Caco-2 (cell line): ENCODE data around the gene PBX1. TPM values are rescaled to one million over a fixed set of nuclear protein-coding genes. Genes with fewer than 3 reads are reported as not detected.

Source experiments
- BruUV-seq: library from RNA; stranded (reverse); fragments of 400-500 nt; replicated peaks from 2 replicates; lab custom pipeline; 2021; lab: Mats Ljungman, UMichigan
- CTCF ChIA-PET: fragments of 300-600 bp; sonication (Branson Sonifier 250); formaldehyde crosslinking; loops from one replicate; lab custom pipeline; 2022; ENCODE audit warnings: antibody characterized with exemption; lab: Charles Lee
- POLR2A ChIA-PET: fragments of 300-600 bp; sonication (Branson Sonifier 250); formaldehyde crosslinking; loops from one replicate; lab custom pipeline; 2022; ENCODE audit warnings: antibody characterized with exemption; lab: Charles Lee
- DNase-seq, 2 experiments: peaks; one replicate each; pipeline versions ENCODE4 v3.0.0 to v3.0.0-alpha.2; 2020 to 2022
- H3K27me3 ChIP-seq: replicated peaks from 2 replicates; pipeline ENCODE4 v1.6.0; 2011; ENCODE audit warnings: low read length; ENCODE audit not compliant: control insufficient read depth, insufficient read depth
- H3K36me3 ChIP-seq: 2 replicates; pipeline ENCODE4 v1.5.1; 2011; ENCODE audit warnings: low read length; ENCODE audit not compliant: control insufficient read depth, insufficient read depth
- H3K4me1 ChIP-seq: fragments of 250-450 bp; sonication (Bioruptor Pico); 2 replicates; pipeline ENCODE4 v1.5.1; 2020; ENCODE audit warnings: mild to moderate bottlenecking
- H3K4me3 ChIP-seq: 2 replicates; pipeline ENCODE4 v1.5.1; 2011; ENCODE audit warnings: low read depth, mild to moderate bottlenecking, control low read depth, low read length
- H3K9me3 ChIP-seq: fragments of 250-450 bp; sonication (Bioruptor Pico); 2 replicates; pipeline ENCODE4 v1.5.1; 2020; ENCODE audit warnings: mild to moderate bottlenecking, moderate library complexity
- H3K27ac Mint-ChIP-seq: one replicate; pipeline ENCODE4 v1.8.0; 2022; ENCODE audit warnings: mixed read lengths; ENCODE audit not compliant: unreplicated experiment
- H3K27me3 Mint-ChIP-seq: one replicate; pipeline ENCODE4 v1.8.0; 2022; ENCODE audit warnings: mixed read lengths; ENCODE audit not compliant: insufficient read depth, unreplicated experiment
- H3K36me3 Mint-ChIP-seq: one replicate; pipeline ENCODE4 v1.8.0; 2022; ENCODE audit warnings: mild to moderate bottlenecking, mixed read lengths; ENCODE audit not compliant: insufficient read depth, unreplicated experiment
- H3K4me1 Mint-ChIP-seq: one replicate; pipeline ENCODE4 v1.8.0; 2022; ENCODE audit warnings: low read depth, mixed read lengths; ENCODE audit not compliant: unreplicated experiment
- H3K4me3 Mint-ChIP-seq: one replicate; pipeline ENCODE4 v1.8.0; 2022; ENCODE audit warnings: mild to moderate bottlenecking, moderate library complexity, mixed read lengths; ENCODE audit not compliant: unreplicated experiment
- H3K9me3 Mint-ChIP-seq: one replicate; pipeline ENCODE4 v1.8.0; 2022; ENCODE audit warnings: mixed read lengths; ENCODE audit not compliant: unreplicated experiment
- intact Hi-C: fragments of 100-400 bp; cut with micrococcal nuclease; formaldehyde crosslinking; loops from one replicate; pipeline ENCODE4 v1.10.0; 2022; ENCODE audit not compliant: unreplicated experiment
- total RNA-seq: library from RNA; stranded (reverse); gene quantifications from 2 replicates; pipeline ENCODE4 v1.2.3, GENCODE V29; 2022
- TF ChIP-seq, protein P1 (sequence below), 2 experiments: fragments of 200-600 bp in 1 of 2; IDR thresholded peaks; 1 replicate in 1 of 2; 2 replicates in 1 of 2; pipeline versions ENCODE4 v1.5.1 to v1.8.0; 2011 to 2022; ENCODE audit warnings: antibody characterized with exemption in 1 of 2, control low read depth in 1 of 2, inconsistent platforms in 1 of 2, low read depth in 1 of 2, low read length in 1 of 2, mild to moderate bottlenecking in 1 of 2, moderate library complexity in 1 of 2; ENCODE audit not compliant: insufficient read depth in 1 of 2, severe bottlenecking in 1 of 2, unreplicated experiment in 1 of 2

The PBX1 gene
- total RNA-seq, 1 experiment from 2014 or later: 103 TPM

DNA sequence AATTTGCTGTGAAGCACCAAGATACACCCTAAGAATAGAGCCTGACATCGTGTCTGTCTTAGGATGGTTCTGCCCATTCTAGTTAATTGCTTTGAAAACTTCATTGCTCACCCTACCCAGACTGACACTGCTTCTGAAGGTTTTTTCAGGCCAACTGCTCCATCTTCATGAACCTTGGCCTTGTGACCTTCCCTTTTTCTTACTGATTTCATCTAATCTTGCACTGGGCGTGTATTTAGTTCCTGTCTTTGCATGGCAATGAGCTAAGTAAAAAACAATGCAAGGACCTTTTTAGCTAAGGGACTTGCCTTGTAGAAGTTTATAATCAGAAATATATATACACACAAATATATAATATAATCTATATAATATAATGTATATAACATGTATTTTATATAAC lies 108.0 kb downstream of the PBX1 start:
- POLR2A ChIA-PET: no interaction called here
- peaks cover 42% of the 10 kb centered on the region for H3K4me1 Mint-ChIP-seq

DNA sequence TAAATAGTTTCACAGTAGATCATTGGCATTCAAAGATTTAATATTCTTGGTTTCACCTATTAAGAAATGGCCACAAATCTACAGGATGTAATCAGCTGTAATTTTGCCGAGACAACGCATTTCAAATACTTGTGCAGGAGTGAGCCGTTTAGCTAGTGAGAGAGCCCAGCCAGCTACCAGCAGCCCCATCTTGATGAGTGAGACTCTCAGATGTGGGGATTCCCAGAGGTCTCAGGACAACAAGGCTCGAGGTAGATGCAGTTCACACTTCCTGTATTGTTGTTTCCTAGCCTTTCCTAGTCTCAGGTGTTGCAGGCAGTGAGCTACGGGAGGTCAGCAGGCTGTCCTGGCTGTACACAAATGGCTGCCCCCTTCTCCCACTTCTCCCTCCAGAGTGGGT lies 108.6 kb downstream of the PBX1 start:
- H3K27me3 Mint-ChIP-seq: no peaks in the 10 kb centered on the region
- Histone ChIP-seq H3K4me3 (no peak overlapping the region), H3K9me3 (peaks cover 13% of the 10 kb centered on the region), H3K36me3 (no peaks in the 10 kb centered on the region), H3K27me3 (no peaks in the 10 kb centered on the region), H3K4me1 (peaks cover 64% of the 10 kb centered on the region)
- H3K4me3 Mint-ChIP-seq: no peak overlapping the region
- peaks cover 28% of the 10 kb centered on the region for H3K36me3 Mint-ChIP-seq
- intact Hi-C loops: no loop called here
- H3K4me1 Mint-ChIP-seq: peaks cover 46% of the 10 kb centered on the region
- no TSS peak for BruUV-seq
- H3K27ac Mint-ChIP-seq: no peak overlapping the region
- DNase-seq: no peak
- ChIA-PET CTCF (no interaction called here), POLR2A (no interaction called here)
- TF ChIP-seq, protein P1, sequence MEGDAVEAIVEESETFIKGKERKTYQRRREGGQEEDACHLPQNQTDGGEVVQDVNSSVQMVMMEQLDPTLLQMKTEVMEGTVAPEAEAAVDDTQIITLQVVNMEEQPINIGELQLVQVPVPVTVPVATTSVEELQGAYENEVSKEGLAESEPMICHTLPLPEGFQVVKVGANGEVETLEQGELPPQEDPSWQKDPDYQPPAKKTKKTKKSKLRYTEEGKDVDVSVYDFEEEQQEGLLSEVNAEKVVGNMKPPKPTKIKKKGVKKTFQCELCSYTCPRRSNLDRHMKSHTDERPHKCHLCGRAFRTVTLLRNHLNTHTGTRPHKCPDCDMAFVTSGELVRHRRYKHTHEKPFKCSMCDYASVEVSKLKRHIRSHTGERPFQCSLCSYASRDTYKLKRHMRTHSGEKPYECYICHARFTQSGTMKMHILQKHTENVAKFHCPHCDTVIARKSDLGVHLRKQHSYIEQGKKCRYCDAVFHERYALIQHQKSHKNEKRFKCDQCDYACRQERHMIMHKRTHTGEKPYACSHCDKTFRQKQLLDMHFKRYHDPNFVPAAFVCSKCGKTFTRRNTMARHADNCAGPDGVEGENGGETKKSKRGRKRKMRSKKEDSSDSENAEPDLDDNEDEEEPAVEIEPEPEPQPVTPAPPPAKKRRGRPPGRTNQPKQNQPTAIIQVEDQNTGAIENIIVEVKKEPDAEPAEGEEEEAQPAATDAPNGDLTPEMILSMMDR (IDR thresholded peaks at IDR 0.05; ENCODE audit: insufficient read depth in 1 of 2, low read depth in 1 of 2, low read length in 1 of 2, severe bottlenecking in 1 of 2, unreplicated experiment in 1 of 2): no peak
- peaks cover 20% of the 10 kb centered on the region for H3K9me3 Mint-ChIP-seq

More for the DNA sequence above, 108.0 kb downstream of the PBX1 start:
- Histone ChIP-seq H3K27me3 (no peaks in the 10 kb centered on the region), H3K9me3 (peaks cover 13% of the 10 kb centered on the region), H3K4me3 (no peak overlapping the region), H3K4me1 (peaks cover 64% of the 10 kb centered on the region), H3K36me3 (no peaks in the 10 kb centered on the region)
- intact Hi-C loops: no loop called here
- Mint-ChIP-seq H3K27ac (no peak overlapping the region), H3K36me3 (peaks cover 27% of the 10 kb centered on the region), H3K27me3 (no peaks in the 10 kb centered on the region), H3K4me3 (no peak overlapping the region), H3K9me3 (peaks cover 20% of the 10 kb centered on the region)
- no TSS peak for BruUV-seq
- TF ChIP-seq, protein P1 (IDR thresholded peaks at IDR 0.05; ENCODE audit: insufficient read depth in 1 of 2, low read depth in 1 of 2, low read length in 1 of 2, severe bottlenecking in 1 of 2, unreplicated experiment in 1 of 2): no peak
- CTCF ChIA-PET: no interaction called here
- no peak for DNase-seq

DNA sequence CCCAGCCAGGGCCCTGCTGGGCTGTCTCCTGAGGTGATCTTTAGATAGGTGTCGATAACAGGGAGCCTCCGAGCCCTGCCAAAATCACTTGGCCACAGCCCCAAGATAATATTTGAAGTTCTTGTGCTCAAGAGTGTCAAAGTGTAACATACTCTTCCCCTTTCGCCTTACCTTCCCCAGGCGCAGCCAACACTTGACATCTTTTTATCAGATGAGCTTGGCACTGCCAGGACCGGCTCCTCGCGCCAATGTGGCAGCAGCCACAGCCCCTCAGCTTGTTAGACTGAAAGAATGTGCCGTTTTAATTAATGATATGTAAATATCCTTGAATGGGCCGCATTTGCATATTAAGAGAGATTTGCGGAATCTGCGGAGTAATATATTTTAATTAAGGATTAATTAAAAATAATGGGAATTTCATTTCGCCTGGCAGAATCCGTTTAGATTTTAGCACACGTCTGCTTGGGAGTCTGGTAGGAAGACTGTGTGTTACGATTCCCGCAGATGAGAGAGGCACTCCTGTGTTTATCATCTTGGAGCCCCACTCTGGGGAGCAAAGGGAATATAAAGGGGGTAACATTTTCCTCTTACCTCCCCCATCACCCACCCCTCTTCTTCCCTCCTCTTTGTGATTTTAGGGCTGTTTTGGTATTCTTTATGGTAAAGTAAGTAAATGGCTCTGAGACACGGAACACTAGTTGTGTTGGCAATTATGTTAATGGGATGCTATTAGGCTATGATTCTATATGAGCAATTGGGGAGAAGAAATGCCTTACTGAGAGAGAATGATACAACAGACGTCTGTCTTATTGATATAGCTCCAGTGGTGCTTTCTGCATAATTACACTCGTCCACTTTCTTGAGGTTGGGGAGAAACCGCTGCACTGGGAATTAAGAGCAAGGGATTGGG lies 109.8 kb downstream of the PBX1 start:
- H3K36me3 Mint-ChIP-seq: peaks cover 25% of the 10 kb centered on the region
- POLR2A ChIA-PET: no interaction called here
- H3K4me1 Mint-ChIP-seq: peaks cover 42% of the 10 kb centered on the region
- Histone ChIP-seq H3K36me3 (no peaks in the 10 kb centered on the region), H3K4me3 (no peak overlapping the region), H3K9me3 (peaks cover 13% of the 10 kb centered on the region), H3K4me1 (peaks cover 68% of the 10 kb centered on the region), H3K27me3 (no peaks in the 10 kb centered on the region)
- intact Hi-C loops: no loop called here
- H3K27me3 Mint-ChIP-seq: no peaks in the 10 kb centered on the region
- peak overlapping the region; percentile 50 for H3K27ac Mint-ChIP-seq
- TF ChIP-seq, protein P1 (IDR thresholded peaks at IDR 0.05; ENCODE audit: insufficient read depth in 1 of 2, low read depth in 1 of 2, low read length in 1 of 2, severe bottlenecking in 1 of 2, unreplicated experiment in 1 of 2): no peak
- no TSS peak for BruUV-seq
- peaks cover 20% of the 10 kb centered on the region for H3K9me3 Mint-ChIP-seq
- CTCF ChIA-PET: no interaction called here
- DNase-seq: no peak
- H3K4me3 Mint-ChIP-seq: no peak overlapping the region
